NCI-H2227 (cell line): ENCODE data around the gene SPTSSA.

ENCODE experiments used
- DNase-seq: peaks from one replicate; lab custom pipeline; 2025; ENCODE audit not compliant: unreplicated experiment; lab: John Stamatoyannopoulos, UW

The SPTSSA gene

GRCh38 chr14:34472706-34473279 lies 10.8 kb upstream of the SPTSSA start:
- no peak for DNase-seq

GRCh38 chr14:34470319-34470718 lies 8.3 kb upstream of the SPTSSA start:
- DNase-seq: no peak

GRCh38 chr14:34466691-34467090 lies 4.7 kb upstream of the SPTSSA start:
- DNase-seq: no peak

GRCh38 chr14:34465069-34465859 lies 3.2 kb upstream of the SPTSSA start:
- no peak for DNase-seq

GRCh38 chr14:34463598-34463961 lies 1.5 kb upstream of the SPTSSA start:
- DNase-seq: no peak

- peak; percentile 56 for DNase-seq
Observed at GRCh38 chr14:34461334-34462131, 507 bp downstream of the SPTSSA start.

GRCh38 chr14:34460841-34461240 lies 1.2 kb downstream of the SPTSSA start:
- no peak for DNase-seq

GRCh38 chr14:34460295-34460694 lies 1.7 kb downstream of the SPTSSA start:
- no peak for DNase-seq

- DNase-seq: no peak
Observed at GRCh38 chr14:34457186-34457585, 4.9 kb downstream of the SPTSSA start.

GRCh38 chr14:34453226-34453625 lies 8.8 kb downstream of the SPTSSA start:
- no peak for DNase-seq

- DNase-seq: no peak
Observed at GRCh38 chr14:34452258-34452822, 9.7 kb downstream of the SPTSSA start.

- no peak for DNase-seq
Observed at GRCh38 chr14:34450958-34451357, 11.1 kb downstream of the SPTSSA start.

GRCh38 chr14:34450542-34450915 lies 11.5 kb downstream of the SPTSSA start:
- no peak for DNase-seq

- no peak for DNase-seq
Observed at GRCh38 chr14:34449819-34450541, 12.1 kb downstream of the SPTSSA start.

- no peak for DNase-seq
Observed at GRCh38 chr14:34439090-34439489, 22.9 kb downstream of the SPTSSA start.

- no peak for DNase-seq
Observed at GRCh38 chr14:34438438-34438837, 23.6 kb downstream of the SPTSSA start.

GRCh38 chr14:34437729-34438080 lies 24.3 kb downstream of the SPTSSA start:
- DNase-seq: no peak

- DNase-seq: no peak
Observed at GRCh38 chr14:34436960-34437728, 24.9 kb downstream of the SPTSSA start.

- no peak for DNase-seq
Observed at GRCh38 chr14:34436118-34436905, 25.7 kb downstream of the SPTSSA start.

- no peak for DNase-seq
Observed at GRCh38 chr14:34433957-34434356, 28.1 kb downstream of the SPTSSA start.
